ENCODE data around the gene CST5. TPM values are rescaled to one million over a fixed set of nuclear protein-coding genes. Genes with fewer than 3 reads are reported as not detected.
"Not testable (repeated sequence)": the region's sequence is repeated elsewhere in the genome, so short reads cannot be mapped to it uniquely, and the experiment has no call there.

The CST5 gene
- total RNA-seq, 6 experiments from 2014 or later = not detected

GRCh38 chr20:23878787-23879186, 761 bp downstream of the CST5 start:
- ATAC-seq (no peak), DNase-seq (no peak)
- Histone ChIP-seq H3K27me3 (no peaks in the 10 kb centered on the region), H3K9me3 (no peaks in the 10 kb centered on the region), H3K36me3 (no peaks in the 10 kb centered on the region), H3K4me1 (peaks cover 0 to 6% (median 0%) of the 10 kb centered on the region in 4 donors), H3K27ac (no peak overlapping the region), H3K4me3 (no peak overlapping the region)
- intact Hi-C loops (cut with DNase I) = no loop called here
- 75% methylated on average over 4 of the region's 7 CpGs for WGBS (ENCODE audit: insufficient coverage, low coverage, low lambda C conversion rate, missing lambda C conversion rate)
- no peak for TF ChIP-seq POLR2A (IDR thresholded peaks at IDR 0.05)
- TF ChIP-seq, protein P1, sequence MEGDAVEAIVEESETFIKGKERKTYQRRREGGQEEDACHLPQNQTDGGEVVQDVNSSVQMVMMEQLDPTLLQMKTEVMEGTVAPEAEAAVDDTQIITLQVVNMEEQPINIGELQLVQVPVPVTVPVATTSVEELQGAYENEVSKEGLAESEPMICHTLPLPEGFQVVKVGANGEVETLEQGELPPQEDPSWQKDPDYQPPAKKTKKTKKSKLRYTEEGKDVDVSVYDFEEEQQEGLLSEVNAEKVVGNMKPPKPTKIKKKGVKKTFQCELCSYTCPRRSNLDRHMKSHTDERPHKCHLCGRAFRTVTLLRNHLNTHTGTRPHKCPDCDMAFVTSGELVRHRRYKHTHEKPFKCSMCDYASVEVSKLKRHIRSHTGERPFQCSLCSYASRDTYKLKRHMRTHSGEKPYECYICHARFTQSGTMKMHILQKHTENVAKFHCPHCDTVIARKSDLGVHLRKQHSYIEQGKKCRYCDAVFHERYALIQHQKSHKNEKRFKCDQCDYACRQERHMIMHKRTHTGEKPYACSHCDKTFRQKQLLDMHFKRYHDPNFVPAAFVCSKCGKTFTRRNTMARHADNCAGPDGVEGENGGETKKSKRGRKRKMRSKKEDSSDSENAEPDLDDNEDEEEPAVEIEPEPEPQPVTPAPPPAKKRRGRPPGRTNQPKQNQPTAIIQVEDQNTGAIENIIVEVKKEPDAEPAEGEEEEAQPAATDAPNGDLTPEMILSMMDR (IDR thresholded peaks at IDR 0.05) = no peak

GRCh38 chr20:23878016-23878542, 1.5 kb downstream of the CST5 start:
- H3K9me3 ChIP-seq; H3K4me1 ChIP-seq; H3K36me3 ChIP-seq; H3K27ac ChIP-seq; DNase-seq; H3K27me3 ChIP-seq; intact Hi-C loops (cut with DNase I); H3K4me3 ChIP-seq: not testable (repeated sequence)
- WGBS (ENCODE audit: insufficient coverage, low coverage, low lambda C conversion rate, missing lambda C conversion rate) = no CpG with 5 or more reads among the region's 2 CpGs
- ATAC-seq = peak in 2 of 4 donors; percentile 11 to 44

DNA sequence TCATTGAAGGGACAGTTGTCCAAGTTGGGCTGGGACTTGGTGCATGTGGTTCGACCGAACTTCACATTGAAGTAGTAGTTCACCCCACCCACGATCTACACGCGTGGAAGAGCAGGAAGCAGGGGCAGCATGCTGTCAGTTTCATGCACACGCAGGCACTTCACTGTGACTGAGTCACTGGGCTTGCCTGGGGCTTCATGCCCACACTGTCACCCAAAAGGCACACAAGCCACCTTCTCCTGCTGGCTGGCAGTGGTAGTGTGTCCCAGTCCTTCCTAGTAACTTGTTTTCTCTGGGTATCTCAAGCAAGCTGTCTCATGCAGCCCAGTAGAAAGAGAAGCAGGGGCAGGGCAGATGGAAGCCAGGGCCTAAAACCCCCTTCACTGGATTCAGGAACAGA, 2.0 kb downstream of the CST5 start:
- WGBS (ENCODE audit: insufficient coverage, low coverage, low lambda C conversion rate, missing lambda C conversion rate) = no CpG with 5 or more reads among the region's 6 CpGs
- H3K4me1 ChIP-seq = peaks cover 0 to 6% (median 0%) of the 10 kb centered on the region in 4 donors
- ATAC-seq (no peak), DNase-seq (no peak)
- TF ChIP-seq POLR2A (IDR thresholded peaks at IDR 0.05) = no peak
- TF ChIP-seq, protein P1 (IDR thresholded peaks at IDR 0.05) = no peak
- H3K27ac ChIP-seq = no peak overlapping the region
- no peak overlapping the region for H3K4me3 ChIP-seq
- no peaks in the 10 kb centered on the region for H3K9me3 ChIP-seq
- H3K27me3 ChIP-seq = no peaks in the 10 kb centered on the region
- intact Hi-C loops (cut with DNase I) = no loop called here
- no peaks in the 10 kb centered on the region for H3K36me3 ChIP-seq

DNA sequence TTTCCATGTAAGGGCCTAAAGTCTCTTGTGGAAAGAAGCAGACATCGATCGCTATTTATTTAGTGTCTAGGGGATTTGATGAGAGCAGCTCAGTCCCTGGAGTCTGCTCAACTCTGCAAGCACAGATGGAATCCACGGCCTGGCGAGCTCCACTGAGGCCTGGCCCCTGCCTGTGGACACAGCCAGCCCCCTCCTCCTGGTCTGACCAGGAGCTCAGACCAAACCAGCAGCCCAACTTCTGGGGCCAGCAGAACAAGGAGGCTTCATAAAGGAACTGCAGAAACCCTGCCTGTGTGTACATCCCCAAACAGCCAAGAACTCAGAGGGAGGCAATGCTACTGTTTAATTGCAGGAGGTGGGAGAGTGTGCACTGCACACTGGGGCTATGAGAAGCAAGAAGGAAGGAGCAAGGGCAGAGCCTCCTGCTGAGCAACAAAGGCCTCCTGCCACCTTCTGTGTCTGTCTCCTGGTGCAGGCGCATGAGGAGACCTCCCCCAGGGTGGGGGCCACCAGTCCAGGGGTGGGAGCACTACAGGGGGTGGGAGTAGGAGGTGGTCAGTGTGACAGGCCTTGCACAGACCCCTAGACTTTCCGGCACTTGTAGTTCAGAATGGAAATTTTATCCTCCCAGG, 3.8 kb downstream of the CST5 start:
- H3K36me3 ChIP-seq = no peaks in the 10 kb centered on the region
- intact Hi-C loops (cut with DNase I) = no loop called here
- WGBS (ENCODE audit: insufficient coverage, low coverage, low lambda C conversion rate, missing lambda C conversion rate) = 35% methylated on average over 2 of the region's 6 CpGs
- H3K4me1 ChIP-seq = peaks cover 0 to 6% (median 0%) of the 10 kb centered on the region in 4 donors
- ATAC-seq = no peak
- no peak overlapping the region for H3K4me3 ChIP-seq
- no peak for DNase-seq
- H3K9me3 ChIP-seq = no peaks in the 10 kb centered on the region
- no peaks in the 10 kb centered on the region for H3K27me3 ChIP-seq
- no peak for TF ChIP-seq POLR2A (IDR thresholded peaks at IDR 0.05)
- TF ChIP-seq, protein P1 (IDR thresholded peaks at IDR 0.05) = no peak
- H3K27ac ChIP-seq = no peak overlapping the region

- Histone ChIP-seq H3K4me3 (no peak overlapping the region), H3K36me3 (no peaks in the 10 kb centered on the region), H3K9me3 (no peaks in the 10 kb centered on the region), H3K27ac (no peak overlapping the region), H3K4me1 (no peaks in the 10 kb centered on the region), H3K27me3 (no peaks in the 10 kb centered on the region)
- DNase-seq (no peak), ATAC-seq (no peak)
- 48% methylated on average over 5 of the region's 5 CpGs for WGBS (ENCODE audit: insufficient coverage, low coverage, low lambda C conversion rate, missing lambda C conversion rate)
- intact Hi-C loops (cut with DNase I) = no loop called here
- TF ChIP-seq, protein P1 (IDR thresholded peaks at IDR 0.05) = no peak
- no peak for TF ChIP-seq POLR2A (IDR thresholded peaks at IDR 0.05)
Observed at GRCh38 chr20:23874747-23875146, 4.8 kb downstream of the CST5 start.

Measured in right lobe of liver (tissue), 6 donors.